ENCODE data around the gene IL10.

DNA sequence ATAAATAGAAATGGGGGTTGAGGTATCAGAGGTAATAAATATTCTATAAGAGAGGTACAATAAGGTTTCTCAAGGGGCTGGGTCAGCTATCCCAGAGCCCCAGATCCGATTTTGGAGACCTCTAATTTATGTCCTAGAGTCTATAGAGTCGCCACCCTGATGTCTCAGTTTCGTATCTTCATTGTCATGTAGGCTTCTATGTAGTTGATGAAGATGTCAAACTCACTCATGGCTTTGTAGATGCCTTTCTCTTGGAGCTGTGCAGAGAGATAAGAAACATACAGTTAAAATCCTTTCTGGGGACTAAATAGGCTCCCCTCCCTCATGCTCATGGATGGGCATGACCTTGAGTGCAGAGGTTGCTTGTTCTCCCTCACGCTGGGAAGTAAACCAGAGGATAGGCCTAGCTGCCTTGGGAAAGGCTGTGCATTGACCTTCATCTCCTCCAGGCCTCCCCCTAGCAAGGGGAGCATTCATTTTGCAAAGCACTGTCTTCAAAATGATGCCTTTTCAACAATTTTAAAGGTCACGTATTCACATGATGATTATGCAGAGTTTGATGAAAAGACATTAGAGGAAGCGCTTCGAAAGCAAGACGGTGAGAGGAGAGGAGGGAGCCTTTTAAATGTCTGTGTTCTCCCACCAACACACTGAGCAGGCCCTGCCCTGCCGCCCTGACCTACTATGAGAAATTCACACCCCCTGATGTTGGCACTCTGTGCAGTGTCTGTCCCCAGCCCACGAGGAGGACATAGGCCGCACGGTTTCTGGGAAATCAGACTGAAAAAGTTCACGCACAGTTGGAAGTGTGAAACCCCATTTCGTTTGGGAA lies 3.6 kb downstream of the IL10 start:
- TF ChIP-seq, protein P1, sequence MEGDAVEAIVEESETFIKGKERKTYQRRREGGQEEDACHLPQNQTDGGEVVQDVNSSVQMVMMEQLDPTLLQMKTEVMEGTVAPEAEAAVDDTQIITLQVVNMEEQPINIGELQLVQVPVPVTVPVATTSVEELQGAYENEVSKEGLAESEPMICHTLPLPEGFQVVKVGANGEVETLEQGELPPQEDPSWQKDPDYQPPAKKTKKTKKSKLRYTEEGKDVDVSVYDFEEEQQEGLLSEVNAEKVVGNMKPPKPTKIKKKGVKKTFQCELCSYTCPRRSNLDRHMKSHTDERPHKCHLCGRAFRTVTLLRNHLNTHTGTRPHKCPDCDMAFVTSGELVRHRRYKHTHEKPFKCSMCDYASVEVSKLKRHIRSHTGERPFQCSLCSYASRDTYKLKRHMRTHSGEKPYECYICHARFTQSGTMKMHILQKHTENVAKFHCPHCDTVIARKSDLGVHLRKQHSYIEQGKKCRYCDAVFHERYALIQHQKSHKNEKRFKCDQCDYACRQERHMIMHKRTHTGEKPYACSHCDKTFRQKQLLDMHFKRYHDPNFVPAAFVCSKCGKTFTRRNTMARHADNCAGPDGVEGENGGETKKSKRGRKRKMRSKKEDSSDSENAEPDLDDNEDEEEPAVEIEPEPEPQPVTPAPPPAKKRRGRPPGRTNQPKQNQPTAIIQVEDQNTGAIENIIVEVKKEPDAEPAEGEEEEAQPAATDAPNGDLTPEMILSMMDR (IDR thresholded peaks at IDR 0.05): no peak
- TF ChIP-seq EZH2phosphoT487 (IDR thresholded peaks at IDR 0.05; ENCODE audit: borderline replicate concordance, low read depth) (no peak), TEAD4 (IDR thresholded peaks at IDR 0.05; ENCODE audit: borderline replicate concordance, insufficient read depth) (no peak)
- TF ChIP-seq, protein P2, sequence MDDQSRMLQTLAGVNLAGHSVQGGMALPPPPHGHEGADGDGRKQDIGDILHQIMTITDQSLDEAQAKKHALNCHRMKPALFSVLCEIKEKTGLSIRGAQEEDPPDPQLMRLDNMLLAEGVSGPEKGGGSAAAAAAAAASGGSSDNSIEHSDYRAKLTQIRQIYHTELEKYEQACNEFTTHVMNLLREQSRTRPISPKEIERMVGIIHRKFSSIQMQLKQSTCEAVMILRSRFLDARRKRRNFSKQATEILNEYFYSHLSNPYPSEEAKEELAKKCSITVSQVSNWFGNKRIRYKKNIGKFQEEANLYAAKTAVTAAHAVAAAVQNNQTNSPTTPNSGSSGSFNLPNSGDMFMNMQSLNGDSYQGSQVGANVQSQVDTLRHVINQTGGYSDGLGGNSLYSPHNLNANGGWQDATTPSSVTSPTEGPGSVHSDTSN (IDR thresholded peaks at IDR 0.05): no peak
